HCT116 (cell line): Measurements from ENCODE around the gene FRMD4A.

ENCODE experiments used
- ELF1 ChIP-seq: IDR thresholded peaks from 2 replicates; pipeline ENCODE4 v1.6.1; 2012; ENCODE audit warnings: low read depth, borderline replicate concordance
- POLR2A ChIP-seq: IDR thresholded peaks from 2 replicates; pipeline ENCODE4 v1.7.0; 2011; ENCODE audit warnings: borderline replicate concordance; ENCODE audit not compliant: insufficient read depth, insufficient read length; ENCODE audit errors: extremely low read depth

- no peak for TF ChIP-seq POLR2A
- TF ChIP-seq ELF1: no peak
Observed at GRCh38 chr10:14181567-14181936, 149.2 kb downstream of the FRMD4A start.
